NCI-H1092 treated with DMSO at 0.1 percent for 48 hours (cell line): Measurements from ENCODE around the gene CHD2.
"Not testable (repeated sequence)": the region's sequence is repeated elsewhere in the genome, so short reads cannot be mapped to it uniquely, and the experiment has no call there.

Experiments
- DNase-seq: peaks from one replicate; lab custom pipeline; 2025; lab: John Stamatoyannopoulos, UW

CHD2 gene

DNA sequence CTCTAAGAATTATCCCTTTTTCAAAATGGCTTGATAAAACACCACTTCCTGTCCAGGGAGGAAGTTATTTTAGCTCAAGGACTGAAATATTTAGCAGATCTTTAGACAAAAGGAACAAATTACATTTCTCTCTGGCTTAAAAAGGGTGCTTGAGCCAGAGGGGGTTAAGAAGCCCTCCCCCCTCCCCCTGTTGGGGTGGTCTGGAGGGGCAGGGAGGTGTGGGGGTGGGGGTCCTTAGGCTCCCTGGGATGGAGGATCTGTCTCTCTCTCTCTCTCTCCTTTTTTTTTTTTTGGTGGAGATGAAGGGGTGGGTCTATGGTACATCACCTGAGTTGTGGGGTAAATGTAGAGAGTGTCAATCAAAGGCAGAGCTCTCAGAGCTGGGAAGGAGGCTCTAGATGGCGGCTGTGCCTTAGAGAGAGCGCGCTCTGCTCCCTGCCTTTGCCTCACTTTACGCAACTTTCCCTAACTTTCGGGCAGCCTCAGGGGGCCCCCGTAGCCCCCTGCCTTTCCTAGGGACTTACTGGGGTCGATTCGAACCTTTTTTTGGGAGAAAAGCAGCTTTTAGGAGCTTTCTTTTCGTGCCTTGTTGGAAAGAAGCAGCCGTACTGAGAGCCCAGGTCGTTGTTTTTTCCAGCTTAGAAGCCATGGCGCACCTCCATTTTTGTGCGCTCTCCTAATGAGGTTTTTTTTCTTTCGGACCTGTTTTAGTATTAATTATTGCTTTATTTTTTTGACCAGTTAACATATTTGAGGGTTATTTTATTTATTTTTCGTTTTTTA, at the start of gene CHD2:
CHD2 (plus strand) TSS at position 377 of the 783 bp plus-strand sequence. CDS start 914 bp downstream, outside the sequence.
- DNase-seq: peak; percentile 88

DNA sequence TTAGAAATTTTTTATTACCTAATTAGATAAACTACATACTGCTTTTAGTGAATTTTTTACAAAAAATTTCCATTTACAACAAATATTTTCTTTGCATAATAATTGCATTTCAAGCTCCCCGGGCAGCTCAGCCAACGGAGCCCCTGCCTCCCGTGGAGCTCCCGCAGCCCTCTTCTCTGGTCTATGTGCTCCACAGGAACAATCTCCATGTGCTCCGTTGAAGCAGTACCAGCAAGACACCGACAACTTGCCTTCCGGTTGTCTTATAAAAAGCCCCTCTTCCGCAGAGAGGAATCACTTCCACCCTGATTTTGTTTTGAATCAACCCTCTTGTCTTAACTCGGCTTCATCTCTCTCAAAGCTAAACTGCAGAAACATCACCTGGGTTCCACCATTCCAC, 46.9 kb upstream of the CHD2 start:
- no peak for DNase-seq

DNA sequence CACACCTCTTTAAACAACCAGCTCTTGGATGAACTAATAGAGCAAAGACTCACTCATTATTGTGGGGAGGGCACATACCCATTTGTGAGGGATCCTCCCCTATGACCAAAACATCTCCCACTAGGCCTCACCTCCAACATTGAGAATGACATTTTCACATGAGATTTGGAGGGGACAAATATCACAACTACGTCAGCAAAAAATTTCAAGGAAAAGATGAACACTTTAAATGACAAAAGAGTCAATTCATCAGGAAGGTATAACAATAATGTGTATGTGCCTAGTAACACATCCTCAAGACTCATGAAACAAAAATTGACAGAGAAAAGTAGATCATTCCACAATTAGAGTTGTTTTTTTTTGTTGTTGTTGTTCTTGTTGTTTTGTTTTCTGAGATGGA, 38.4 kb upstream of the CHD2 start:
- DNase-seq: no peak

DNA sequence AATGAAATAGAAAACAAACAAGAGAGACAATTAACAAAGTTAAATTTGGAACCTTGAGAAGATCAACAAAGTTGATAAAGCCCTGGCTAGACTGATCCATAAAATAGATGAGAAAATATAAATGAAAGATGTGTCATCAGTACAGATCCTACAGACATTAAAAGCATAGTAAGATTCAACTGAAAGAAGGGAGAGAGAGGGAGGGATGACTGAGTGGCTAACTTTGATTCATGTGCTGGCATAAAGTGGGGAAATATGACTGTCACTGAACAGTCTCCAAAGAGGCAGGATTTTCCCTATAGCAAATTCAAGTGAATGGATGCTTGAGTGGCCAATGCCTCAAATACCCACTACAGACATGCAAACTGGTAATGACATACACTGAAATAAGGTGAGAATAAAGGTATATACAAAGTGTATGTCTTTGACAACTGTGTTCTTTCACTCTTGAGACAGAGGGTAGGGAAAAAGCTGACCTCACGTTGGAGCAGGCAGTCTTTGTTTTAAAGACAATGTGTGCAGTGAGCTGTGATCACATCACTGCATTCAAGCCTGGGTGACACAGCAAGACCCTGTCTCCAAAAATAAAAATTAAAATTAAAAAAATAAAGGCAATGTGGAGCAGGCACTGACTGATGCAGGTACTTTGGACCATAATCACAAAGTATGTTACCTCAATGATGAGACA, 35.9 kb upstream of the CHD2 start:
- no peak for DNase-seq

DNA sequence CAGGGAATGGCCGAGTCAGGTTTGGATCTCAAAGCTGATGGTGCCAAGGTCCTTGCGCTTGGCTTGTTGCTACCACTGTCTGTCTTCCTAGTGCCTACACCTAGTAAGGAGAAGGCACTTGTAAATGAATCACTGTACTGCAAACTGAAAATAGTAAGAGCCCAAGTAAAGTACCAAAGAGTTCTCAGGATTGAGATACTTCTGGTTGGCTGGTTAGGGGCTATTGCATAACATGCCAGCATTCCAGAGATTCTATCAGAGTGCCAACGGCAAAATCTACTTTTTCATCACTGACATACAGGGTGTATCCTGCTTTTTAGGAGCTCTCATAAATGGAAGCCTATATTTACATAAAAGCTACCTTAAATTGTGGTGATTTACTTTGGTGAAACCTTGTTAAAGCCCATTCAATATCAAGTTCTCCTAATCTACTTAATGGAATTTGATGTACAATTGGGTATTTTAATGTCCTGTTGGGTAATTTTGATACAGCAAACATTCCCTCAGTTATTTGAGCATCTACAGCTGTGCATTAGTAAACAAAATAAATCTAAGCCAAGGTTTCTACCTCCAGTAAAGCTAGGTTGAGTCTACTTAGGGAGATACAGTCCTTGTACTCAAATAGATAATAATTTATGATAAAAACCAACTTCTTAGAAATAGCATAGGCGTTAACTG, 30.7 kb upstream of the CHD2 start:
- no peak for DNase-seq

DNA sequence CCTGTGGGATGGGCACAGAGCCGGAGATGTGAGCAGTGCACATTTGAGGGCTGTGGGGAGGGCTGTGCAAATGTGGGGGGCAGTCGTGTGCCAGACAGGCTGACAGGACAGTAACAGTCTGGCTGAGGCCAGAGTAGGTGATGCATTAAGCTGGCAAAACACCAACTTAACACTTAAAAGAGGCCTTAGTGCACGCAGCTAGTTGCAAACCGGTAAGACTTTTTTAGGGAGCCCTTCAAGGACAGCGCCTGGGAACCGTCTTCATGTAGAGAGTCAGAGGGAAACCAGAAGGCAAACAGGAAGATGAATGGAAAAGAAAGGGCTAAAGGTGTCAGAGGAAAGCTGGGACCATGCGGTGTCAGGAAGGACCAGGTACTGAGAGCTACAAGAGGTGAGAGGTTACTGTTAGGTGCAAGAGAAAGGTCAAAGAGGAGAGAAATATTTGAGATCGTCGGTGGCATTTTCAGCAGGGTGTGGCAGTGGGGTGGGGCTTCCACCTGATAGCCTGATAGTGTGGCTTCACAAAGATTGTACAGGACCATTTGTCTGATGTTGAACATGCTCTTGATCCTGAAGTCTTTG, 30.0 kb upstream of the CHD2 start:
- no peak for DNase-seq

DNA sequence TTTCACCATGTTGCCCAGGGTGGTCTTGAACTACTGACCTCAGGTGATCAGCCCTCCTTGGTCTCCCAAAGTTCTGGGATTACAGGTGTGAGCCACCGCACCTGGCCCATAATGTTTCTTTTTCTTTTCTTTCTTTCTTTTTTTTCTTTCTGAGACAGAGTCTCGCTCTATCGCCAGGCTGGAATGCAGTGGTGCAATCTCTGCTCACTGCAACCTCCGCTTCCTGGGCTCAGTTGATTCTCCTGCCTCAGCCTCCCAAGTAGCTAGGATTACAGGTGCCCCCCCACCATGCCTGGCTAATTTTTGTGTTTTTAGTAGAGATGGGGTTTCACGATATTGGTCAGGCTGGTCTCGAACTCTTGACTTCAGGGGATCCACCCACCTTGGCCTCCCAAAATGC, 27.2 kb upstream of the CHD2 start:
- DNase-seq: not testable (repeated sequence)

DNA sequence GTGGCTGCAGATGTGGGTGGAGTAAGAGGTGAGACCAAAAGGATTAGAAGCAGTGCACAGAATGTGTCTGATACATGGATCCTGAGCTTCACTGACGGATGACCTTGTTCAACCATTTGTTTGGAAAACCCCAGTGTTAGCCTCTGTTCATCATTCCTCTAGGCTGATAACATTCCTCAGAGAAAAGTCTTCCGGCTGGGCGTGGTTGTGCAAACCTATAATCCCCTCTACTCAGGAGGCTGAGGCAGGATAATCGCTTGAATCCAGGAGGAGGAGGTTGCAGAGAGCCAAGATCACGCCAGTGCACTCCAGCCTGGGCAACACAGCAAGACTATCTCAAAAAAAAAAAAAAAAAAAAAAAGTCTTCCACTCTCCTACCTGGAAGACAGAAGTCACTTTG, 23.1 kb upstream of the CHD2 start:
- DNase-seq: no peak

DNA sequence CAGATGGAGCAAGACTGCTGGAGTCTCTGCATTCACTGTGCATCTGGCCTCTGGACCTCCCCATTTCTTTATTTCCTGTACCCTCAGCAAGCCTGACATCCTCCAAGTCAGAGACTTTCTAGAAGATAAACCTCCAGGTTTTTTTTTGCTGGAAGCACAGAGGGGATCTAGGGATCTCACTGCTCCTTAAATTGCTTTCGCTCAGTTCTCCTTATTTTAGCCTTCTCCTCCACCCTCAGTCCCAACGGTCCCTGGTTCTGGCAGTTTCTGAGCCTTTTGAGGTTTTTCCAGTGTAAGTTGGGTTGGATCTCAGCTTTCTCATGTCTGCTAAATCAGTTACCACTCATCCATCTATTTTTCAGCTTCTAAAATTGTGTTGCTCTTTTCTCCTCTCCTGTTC, 22.7 kb upstream of the CHD2 start:
- no peak for DNase-seq

DNA sequence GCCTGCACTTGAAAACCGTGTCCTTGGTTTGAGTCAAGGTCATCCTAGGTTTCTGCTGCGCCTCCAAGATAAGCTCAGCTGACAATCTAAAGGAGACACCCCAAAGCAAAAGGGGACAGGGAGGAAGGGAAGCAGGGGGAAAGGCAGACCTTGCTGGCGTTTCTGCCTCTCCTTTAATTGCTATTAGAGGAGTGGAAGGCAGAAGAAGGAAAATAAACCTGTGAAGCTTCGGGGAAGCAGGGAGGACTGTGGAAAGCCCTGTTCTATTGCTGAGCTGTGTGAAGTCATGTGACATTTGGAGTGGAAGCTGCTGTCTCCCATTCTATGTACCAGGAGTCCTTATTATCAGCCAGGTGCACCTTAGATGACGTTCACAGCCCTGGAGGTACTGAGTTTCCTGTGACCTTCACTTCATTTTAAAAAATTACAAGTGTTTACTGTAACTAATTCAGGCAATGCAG, 21.5 kb upstream of the CHD2 start:
- DNase-seq: peak; percentile 14

DNA sequence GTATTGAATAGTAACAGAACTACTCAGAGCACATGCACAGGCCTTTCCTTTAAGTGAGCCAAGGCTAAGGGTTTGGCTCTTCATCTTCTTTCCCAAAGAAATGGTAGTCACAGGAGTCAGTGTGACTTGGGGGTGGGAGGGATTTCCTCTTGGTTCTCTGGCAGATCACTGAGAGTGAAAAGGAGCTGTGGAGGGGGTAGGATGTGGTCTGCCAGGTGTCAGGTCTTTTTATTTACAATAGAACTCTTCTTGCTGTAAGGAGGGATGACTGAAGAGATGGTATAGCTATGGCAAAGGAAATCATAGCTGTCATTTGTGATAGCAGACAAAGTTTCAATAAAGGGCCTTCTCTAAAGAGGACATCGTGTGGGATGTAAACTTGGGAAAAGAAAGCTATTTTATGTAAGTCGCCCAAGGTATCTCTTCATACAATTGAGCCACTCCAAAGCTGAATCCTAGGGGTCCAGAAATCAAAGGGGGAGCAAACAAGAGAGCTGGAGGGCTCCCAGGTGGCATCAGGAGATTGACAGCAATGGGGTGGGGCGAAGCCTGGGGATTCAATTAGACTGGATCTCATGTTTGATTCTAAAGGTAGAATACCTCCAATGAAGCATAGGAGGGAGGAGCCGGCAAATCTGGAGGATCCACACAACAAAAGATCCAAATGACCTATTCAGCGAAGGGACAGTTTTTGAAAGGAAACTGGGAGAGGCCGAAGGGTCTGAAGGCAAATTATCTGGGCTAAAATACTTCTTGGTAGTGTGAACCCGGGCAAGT, 20.0 kb upstream of the CHD2 start:
- DNase-seq: no peak

DNA sequence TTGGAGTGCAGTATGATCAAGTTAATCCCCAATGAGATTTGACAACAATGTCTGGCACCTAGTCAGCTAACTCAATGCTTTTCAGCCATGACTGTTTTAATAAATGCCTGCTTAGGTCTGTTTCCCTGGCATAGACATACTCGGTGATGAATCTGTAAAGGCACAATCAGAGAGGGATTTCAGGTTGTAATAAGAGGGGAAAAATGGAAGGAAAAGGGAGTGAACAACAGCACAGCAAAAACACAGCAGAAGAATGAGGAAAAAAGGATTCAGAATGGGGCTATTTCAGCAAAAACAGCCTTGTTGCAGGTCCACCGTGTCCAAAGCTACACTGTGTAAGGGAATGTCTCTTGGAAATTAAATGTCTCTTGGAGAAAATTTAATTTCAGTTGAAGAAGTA, 19.3 kb upstream of the CHD2 start:
- no peak for DNase-seq

DNA sequence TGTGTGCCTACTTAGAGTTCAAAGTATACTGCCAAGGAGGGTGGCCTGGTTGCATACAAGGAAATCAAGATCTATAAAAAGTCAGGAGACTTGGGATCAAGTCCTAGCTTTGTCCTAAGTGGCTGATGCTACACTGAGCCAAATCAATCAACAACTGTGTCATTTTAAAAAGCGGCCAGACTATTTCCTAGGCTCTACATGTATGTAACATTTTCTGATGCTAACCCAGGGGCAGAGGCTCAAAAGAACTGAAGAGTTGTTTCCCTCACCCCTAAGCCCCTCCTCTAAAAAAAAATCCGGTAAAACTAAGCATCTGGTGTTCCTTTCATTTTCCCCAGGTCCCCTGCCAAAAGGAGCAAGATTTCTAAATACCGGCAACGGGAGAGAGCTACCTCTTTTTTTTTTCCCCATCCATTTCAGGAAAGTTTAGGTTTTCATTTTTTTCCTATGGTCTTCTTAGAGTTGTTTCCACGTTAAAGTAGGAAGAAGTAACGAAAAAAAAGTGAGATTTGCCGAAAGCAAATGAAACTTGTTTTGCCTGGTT, 18.8 kb upstream of the CHD2 start:
- no peak for DNase-seq

DNA sequence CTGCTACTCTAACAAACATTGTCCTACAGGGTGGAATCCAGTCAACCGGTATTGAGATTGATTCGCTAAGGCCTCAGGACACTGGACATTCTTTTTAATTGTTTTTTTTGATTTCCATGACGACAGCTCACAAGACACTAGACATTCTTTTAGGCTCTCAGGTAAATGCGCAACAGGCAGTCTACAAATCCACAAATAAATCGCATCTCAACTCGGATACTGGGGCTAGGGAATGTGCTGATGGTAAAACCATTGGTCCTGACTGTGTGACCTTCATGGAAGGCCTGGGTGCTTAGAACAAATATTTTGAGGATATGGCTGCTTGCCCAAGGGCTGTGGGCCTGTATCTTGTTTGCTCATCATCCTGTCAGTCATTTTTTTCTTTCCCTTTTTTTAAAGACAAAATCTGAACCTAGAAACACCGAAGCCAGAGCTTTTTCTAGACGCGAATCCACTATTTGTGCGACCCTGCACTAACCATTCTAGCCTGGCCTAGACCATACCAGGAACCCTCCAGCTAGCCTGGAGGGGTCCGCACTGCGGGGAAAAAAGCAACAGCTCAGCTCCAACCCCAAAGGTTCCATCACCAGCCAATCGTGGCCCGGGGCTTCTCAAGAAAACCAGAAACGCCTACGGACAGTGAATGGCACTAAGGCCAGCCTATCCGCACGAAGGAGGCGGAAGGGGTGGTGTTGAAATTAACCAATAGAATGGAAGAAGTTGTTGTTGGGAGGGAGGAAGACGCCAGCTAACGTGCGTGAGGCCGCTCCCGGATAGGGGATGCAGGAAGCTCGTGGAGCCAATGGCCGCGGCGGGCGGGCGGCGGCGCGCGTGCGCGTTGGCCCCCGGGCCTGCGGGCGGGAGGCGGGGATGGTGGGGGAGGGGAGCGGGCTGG, 18.1 kb upstream of the CHD2 start:
- peak; percentile 98 for DNase-seq

DNA sequence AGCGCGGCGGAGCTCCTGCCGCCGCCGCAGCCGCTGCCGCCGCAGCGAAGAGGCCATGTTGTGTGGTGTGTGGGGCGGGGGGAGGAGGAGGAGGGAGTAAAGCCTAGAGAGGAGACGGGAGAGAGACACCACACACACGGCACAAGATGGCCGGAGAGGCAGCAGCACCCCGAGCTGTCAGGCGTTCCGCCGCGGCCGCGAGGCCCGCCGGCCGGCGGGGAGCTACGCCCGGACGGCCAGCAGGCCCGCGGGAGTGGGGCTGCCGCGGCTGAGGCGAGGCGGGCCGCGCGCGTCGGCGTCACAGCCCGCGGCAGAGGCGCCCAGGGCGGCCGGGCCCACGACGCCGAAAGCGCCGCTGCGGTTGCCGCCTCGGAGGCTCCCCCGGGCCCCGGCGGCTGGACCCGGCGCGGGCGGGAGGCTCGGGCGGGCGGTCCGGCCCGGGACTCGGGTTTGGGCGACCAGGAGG, 17.4 kb upstream of the CHD2 start:
- no peak for DNase-seq

DNA sequence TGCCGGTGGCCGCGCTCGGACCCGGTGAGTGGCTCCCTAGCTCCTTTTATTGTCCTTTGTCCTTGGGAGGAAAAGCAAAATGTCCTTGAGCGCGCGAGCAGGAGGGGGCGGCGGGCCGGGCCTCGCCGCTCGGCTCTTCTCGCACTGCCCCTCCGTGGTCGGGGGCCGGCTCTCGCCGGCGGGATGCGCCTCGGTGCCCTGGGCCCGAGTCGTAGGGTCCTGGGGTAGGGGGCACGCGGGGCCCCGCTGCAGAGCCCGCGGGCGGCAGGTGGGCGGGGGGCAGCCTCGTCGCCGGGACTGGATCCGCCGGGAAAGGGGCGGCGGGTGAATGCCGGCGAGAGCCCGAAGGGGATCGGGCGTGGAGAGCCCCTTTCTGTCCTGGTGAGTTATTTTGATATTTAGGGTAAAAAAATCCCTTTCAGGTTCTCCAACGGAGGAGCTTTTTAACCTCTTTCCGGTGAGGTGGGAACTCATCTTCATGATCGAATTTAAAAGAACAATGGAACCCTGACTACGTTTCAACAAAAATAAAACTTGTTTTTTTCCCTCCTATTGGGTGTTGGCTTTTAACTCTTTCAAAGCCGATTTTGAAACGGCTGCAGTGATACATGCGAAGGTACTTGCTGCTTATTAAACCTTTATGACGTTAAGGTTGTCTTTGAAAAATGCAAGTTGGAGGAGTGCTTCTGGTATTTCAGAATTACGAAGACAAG, 16.8 kb upstream of the CHD2 start:
- no peak for DNase-seq

DNA sequence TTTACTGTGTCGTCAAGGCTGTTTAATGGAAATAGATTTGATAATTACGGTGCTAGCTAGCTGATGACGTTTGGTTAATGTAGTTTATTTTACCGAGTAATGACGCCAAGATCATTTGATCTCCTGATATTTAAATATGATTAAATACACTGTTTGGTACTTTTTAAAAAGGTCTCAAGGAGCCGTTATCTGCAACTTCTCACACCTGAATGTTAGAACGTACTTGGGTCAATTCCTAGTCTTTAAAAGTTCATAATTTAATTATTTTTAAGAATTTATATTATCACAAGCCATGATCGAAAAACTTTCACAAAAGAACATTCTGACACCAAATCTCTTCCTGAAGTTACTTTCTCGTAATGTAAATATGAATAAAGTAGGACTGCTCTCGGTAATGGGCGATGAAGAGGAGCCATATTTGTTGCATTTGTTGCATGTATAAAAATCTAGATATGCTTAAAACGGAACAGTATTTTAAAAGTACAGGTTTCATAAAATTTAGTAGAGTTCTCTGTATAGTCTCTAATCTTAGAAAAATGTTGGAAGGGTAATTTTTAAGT, 16.2 kb upstream of the CHD2 start:
- peak; percentile 42 for DNase-seq

DNA sequence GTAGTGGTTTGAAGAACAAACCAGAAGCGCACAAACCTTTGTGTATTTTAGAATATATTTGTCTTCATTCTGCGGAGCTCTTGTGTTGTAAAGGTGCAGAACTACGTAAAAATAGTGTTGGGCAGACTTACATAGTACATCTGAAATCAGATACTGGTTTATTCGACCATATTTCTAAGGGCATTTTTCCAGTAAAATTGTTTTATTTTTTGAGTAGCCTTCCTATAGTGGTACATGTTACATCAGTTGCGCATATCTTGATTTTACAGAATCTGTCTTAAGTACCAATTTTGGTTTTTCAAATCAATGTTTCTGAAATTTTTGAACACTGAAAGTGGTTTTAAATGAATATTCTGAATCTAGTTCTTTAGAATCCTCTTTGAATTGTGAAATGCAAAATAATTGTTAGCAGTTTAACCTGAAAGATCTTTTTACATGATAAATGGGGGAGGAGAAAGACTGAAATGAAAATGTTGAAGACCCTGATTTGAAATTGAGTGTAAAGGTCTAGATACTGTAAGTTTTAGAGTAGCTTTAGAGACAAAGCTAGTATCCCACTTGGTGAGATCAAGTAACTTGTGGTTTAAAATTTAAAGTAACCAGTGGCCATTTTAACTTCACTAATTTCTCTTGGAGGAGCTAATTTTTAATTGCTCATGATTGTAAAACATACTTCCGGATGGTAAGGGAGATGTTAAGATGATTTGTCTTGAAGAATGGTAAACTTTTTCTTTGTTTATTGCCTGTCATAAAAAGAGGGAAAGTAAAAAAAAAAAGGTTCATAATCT, 15.5 kb upstream of the CHD2 start:
- DNase-seq: peak; percentile 36
